Measurements from ENCODE around the gene FXN. TPM values are rescaled to one million over a fixed set of nuclear protein-coding genes. Genes with fewer than 3 reads are reported as not detected.

Gene FXN
- total and polyA plus RNA-seq, 4 donors = 5.0 to 18.1 (median 12.8) TPM

DNA sequence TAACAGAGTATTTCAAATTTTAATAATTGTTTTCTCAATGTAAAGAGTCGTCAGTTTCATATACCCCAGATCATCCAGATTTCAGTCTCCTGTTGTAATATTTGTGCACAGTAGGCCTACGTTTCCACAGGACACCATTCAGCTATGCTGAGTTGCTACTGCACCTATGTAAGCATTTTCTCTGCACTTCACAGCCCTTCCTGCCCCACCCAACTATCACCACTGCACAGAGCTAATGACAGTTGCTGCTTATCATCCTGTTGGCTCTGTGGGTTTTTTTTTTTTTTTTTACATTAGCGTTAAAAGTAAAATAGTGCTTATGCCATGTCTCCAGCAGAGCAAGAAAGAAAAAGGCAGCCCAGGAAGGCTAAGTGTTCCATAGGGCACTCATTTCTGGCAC lies 15.7 kb upstream of the FXN start:
- Histone ChIP-seq H3K4me1 (ENCODE audit: control insufficient read depth, insufficient read depth, low read length) (no peaks in the 10 kb centered on the region), H3K4me3 (ENCODE audit: low read depth, low read length) (no peak overlapping the region), H3K36me3 (ENCODE audit: control insufficient read depth, insufficient read depth, low read length) (no peaks in the 10 kb centered on the region), H3K27ac (ENCODE audit: low read depth, low read length) (no peak overlapping the region), H3K27me3 (ENCODE audit: control insufficient read depth, insufficient read depth, low read length) (no peaks in the 10 kb centered on the region), H3K9me3 (ENCODE audit: control insufficient read depth, insufficient read depth, low read length) (no peaks in the 10 kb centered on the region)
- 80% methylated on average over 1 of the region's 3 CpGs for WGBS (ENCODE audit: insufficient coverage)
- peak in 1 of 6 donors; percentile 36 for DNase-seq (ENCODE audit: low read depth in 4 of 6, low spot score in 6 of 6)

DNA sequence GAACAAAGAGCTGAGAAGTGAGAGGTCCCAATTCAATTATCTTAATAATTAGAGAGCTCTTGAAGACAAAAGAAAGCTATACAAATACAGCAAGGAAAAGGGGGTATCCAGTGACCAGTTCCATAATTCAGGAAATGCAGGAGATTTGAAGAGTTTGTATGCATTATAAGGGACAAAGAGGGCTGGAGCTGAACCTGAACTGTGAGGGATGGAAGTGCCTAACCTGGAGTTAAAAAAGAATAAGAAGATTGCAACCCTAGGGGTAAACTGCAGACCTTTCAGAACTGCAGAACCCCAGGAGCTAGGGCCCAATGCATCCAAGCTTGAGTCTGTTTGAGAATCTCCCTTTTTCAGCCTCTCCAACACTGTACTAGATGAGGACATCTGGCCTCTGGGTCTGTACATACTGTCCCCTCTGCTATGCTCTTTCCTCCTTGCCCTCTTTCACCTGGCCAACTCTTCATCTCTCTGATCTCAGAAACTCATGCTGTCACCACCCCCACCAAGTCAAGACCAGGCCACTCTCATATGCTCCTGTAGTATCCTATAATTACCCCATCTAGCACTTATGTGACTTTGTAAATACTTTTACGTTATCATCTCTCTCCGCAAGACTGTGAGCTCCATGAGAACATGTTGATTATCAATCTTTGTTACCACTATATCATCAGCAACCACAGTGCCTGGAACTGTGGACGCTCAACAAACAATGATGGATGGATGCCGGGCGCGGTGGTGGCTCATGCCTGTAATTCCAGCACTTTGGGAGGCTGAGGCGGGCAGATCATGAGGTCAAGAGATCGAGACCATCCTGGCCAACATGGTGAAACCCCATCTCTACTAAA lies 15.0 kb upstream of the FXN start:
- no peaks in the 10 kb centered on the region for H3K36me3 ChIP-seq (ENCODE audit: control insufficient read depth, insufficient read depth, low read length)
- H3K9me3 ChIP-seq (ENCODE audit: control insufficient read depth, insufficient read depth, low read length) = no peaks in the 10 kb centered on the region
- 100% methylated on average over 3 of the region's 8 CpGs for WGBS (ENCODE audit: insufficient coverage)
- no peaks in the 10 kb centered on the region for H3K27me3 ChIP-seq (ENCODE audit: control insufficient read depth, insufficient read depth, low read length)
- DNase-seq (ENCODE audit: low read depth in 4 of 6, low spot score in 6 of 6) = no peak
- no peak overlapping the region for H3K27ac ChIP-seq (ENCODE audit: low read depth, low read length)
- H3K4me3 ChIP-seq (ENCODE audit: low read depth, low read length) = no peak overlapping the region
- no peaks in the 10 kb centered on the region for H3K4me1 ChIP-seq (ENCODE audit: control insufficient read depth, insufficient read depth, low read length)

GRCh38 chr9:69023650-69024049 lies 11.9 kb upstream of the FXN start:
- no peaks in the 10 kb centered on the region for H3K4me1 ChIP-seq (ENCODE audit: control insufficient read depth, insufficient read depth, low read length)
- H3K9me3 ChIP-seq (ENCODE audit: control insufficient read depth, insufficient read depth, low read length) = no peaks in the 10 kb centered on the region
- H3K36me3 ChIP-seq (ENCODE audit: control insufficient read depth, insufficient read depth, low read length) = no peaks in the 10 kb centered on the region
- no peak overlapping the region for H3K27ac ChIP-seq (ENCODE audit: low read depth, low read length)
- no peak overlapping the region for H3K4me3 ChIP-seq (ENCODE audit: low read depth, low read length)
- no peaks in the 10 kb centered on the region for H3K27me3 ChIP-seq (ENCODE audit: control insufficient read depth, insufficient read depth, low read length)
- 82% methylated on average over 4 of the region's 7 CpGs for WGBS (ENCODE audit: insufficient coverage)
- DNase-seq (ENCODE audit: low read depth in 4 of 6, low spot score in 6 of 6) = no peak

- peak; percentile 28 to 89 (median 42) for DNase-seq (ENCODE audit: low read depth in 4 of 6, low spot score in 6 of 6)
- no peaks in the 10 kb centered on the region for H3K4me1 ChIP-seq (ENCODE audit: control insufficient read depth, insufficient read depth, low read length)
- WGBS (ENCODE audit: insufficient coverage) = no CpG with 5 or more reads among the region's 5 CpGs
- H3K36me3 ChIP-seq (ENCODE audit: control insufficient read depth, insufficient read depth, low read length) = no peaks in the 10 kb centered on the region
- no peak overlapping the region for H3K4me3 ChIP-seq (ENCODE audit: low read depth, low read length)
- H3K27me3 ChIP-seq (ENCODE audit: control insufficient read depth, insufficient read depth, low read length) = no peaks in the 10 kb centered on the region
- H3K27ac ChIP-seq (ENCODE audit: low read depth, low read length) = no peak overlapping the region
- H3K9me3 ChIP-seq (ENCODE audit: control insufficient read depth, insufficient read depth, low read length) = no peaks in the 10 kb centered on the region
These were observed 8.0 kb upstream of the FXN start for GRCh38 chr9:69027355-69028097.

- no peak overlapping the region for H3K4me3 ChIP-seq (ENCODE audit: low read depth, low read length)
- 92% methylated on average over 2 of the region's 2 CpGs for WGBS (ENCODE audit: insufficient coverage)
- no peak for DNase-seq (ENCODE audit: low read depth in 4 of 6, low spot score in 6 of 6)
- H3K4me1 ChIP-seq (ENCODE audit: control insufficient read depth, insufficient read depth, low read length) = no peaks in the 10 kb centered on the region
- no peaks in the 10 kb centered on the region for H3K36me3 ChIP-seq (ENCODE audit: control insufficient read depth, insufficient read depth, low read length)
- H3K27me3 ChIP-seq (ENCODE audit: control insufficient read depth, insufficient read depth, low read length) = no peaks in the 10 kb centered on the region
- H3K27ac ChIP-seq (ENCODE audit: low read depth, low read length) = no peak overlapping the region
- no peaks in the 10 kb centered on the region for H3K9me3 ChIP-seq (ENCODE audit: control insufficient read depth, insufficient read depth, low read length)
These were observed 6.8 kb upstream of the FXN start for GRCh38 chr9:69028754-69029153.

DNA sequence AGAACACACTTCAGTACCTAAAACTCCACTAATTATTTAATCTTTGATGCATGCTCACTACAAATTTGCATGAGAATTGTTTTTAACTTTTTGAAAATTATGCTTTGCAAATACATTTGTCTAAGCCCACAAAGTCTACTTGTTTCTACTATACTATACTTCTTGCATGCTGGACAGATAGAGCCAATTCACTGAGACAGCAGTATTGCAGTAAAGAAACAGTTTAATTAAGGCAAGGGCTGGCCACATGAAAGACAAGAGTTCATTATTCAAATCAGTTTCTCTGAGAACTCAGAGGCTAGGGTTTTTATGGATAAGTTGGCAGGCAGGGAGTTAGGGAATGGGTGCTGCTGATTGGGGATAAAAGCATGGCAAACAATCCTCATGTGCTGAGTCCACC lies 6.0 kb upstream of the FXN start:
- Histone ChIP-seq H3K27ac (ENCODE audit: low read depth, low read length) (no peak overlapping the region), H3K4me1 (ENCODE audit: control insufficient read depth, insufficient read depth, low read length) (no peaks in the 10 kb centered on the region), H3K9me3 (ENCODE audit: control insufficient read depth, insufficient read depth, low read length) (no peaks in the 10 kb centered on the region), H3K27me3 (ENCODE audit: control insufficient read depth, insufficient read depth, low read length) (no peaks in the 10 kb centered on the region), H3K4me3 (ENCODE audit: low read depth, low read length) (no peak overlapping the region), H3K36me3 (ENCODE audit: control insufficient read depth, insufficient read depth, low read length) (no peaks in the 10 kb centered on the region)
- DNase-seq (ENCODE audit: low read depth in 4 of 6, low spot score in 6 of 6) = no peak

DNA sequence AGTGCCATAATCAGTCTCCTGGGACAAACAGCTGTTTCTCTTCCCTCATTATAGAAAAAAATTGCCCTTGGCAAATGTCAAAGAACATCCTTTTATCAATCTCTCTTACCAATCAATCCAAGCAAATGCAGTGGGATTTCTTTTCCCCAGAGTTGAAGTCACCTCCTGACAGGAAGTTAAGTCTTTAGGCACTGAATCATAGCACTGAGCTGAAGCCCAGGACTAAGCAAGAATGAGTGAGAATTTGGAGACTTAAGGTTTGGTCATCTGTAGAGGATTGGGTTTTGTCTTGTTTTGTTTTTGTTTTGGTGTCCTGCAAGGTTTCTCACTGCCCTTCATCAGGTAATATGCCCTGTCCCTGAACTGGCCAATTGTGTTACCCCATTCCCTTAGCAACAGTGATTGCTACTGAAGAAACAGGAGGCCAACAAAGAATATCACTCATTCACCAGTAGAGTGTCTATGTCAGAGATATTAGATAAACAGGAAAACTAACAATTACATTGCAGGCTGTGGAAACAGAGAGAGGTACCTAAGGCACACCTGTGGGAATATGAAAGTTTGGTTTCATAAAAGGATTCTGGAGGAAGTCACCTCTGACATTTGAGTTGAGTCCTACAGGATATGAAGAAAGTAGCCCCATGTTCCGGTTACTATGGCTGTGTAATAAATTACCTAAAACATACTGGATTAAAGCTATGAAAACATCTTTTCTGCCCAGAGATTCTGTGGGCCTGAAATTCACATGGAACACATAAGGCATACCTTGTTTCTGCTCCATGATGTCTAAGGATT lies 4.5 kb upstream of the FXN start:
- H3K36me3 ChIP-seq (ENCODE audit: control insufficient read depth, insufficient read depth, low read length) = no peaks in the 10 kb centered on the region
- H3K4me1 ChIP-seq (ENCODE audit: control insufficient read depth, insufficient read depth, low read length) = peaks cover 4% of the 10 kb centered on the region
- H3K27me3 ChIP-seq (ENCODE audit: control insufficient read depth, insufficient read depth, low read length) = no peaks in the 10 kb centered on the region
- no peak overlapping the region for H3K27ac ChIP-seq (ENCODE audit: low read depth, low read length)
- no peak for DNase-seq (ENCODE audit: low read depth in 4 of 6, low spot score in 6 of 6)
- no CpG with 5 or more reads among the region's 1 CpG for WGBS (ENCODE audit: insufficient coverage)
- no peak overlapping the region for H3K4me3 ChIP-seq (ENCODE audit: low read depth, low read length)
- H3K9me3 ChIP-seq (ENCODE audit: control insufficient read depth, insufficient read depth, low read length) = no peaks in the 10 kb centered on the region

DNA sequence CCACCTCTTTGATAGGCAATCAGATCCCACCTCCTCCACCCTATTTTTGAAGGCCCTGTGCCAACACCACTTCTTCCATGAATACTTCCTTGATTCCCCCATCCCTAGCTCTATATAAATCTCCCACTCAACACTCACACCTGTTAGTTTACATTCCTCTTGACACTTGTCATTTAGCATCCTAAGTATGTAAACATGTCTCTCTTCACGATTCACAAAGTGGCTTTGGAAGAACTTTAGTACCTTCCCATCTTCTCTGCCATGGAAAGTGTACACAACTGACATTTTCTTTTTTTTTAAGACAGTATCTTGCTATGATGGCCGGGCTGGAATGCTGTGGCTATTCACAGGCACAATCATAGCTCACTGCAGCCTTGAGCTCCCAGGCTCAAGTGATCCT lies 1.5 kb upstream of the FXN start:
- H3K27ac ChIP-seq (ENCODE audit: low read depth, low read length) = no peak overlapping the region
- no peak for DNase-seq (ENCODE audit: low read depth in 4 of 6, low spot score in 6 of 6)
- no peaks in the 10 kb centered on the region for H3K36me3 ChIP-seq (ENCODE audit: control insufficient read depth, insufficient read depth, low read length)
- peaks cover 17% of the 10 kb centered on the region for H3K4me1 ChIP-seq (ENCODE audit: control insufficient read depth, insufficient read depth, low read length)
- 64% methylated on average over 2 of the region's 2 CpGs for WGBS (ENCODE audit: insufficient coverage)
- no peaks in the 10 kb centered on the region for H3K27me3 ChIP-seq (ENCODE audit: control insufficient read depth, insufficient read depth, low read length)
- no peaks in the 10 kb centered on the region for H3K9me3 ChIP-seq (ENCODE audit: control insufficient read depth, insufficient read depth, low read length)
- no peak overlapping the region for H3K4me3 ChIP-seq (ENCODE audit: low read depth, low read length)

DNA sequence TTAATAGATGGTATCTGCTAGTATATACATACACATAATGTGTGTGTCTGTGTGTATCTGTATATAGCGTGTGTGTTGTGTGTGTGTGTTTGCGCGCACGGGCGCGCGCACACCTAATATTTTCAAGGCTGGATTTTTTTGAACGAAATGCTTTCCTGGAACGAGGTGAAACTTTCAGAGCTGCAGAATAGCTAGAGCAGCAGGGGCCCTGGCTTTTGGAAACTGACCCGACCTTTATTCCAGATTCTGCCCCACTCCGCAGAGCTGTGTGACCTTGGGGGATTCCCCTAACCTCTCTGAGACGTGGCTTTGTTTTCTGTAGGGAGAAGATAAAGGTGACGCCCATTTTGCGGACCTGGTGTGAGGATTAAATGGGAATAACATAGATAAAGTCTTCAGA lies 757 bp downstream of the FXN start:
- Histone ChIP-seq H3K27me3 (ENCODE audit: control insufficient read depth, insufficient read depth, low read length) (no peaks in the 10 kb centered on the region), H3K9me3 (ENCODE audit: control insufficient read depth, insufficient read depth, low read length) (no peaks in the 10 kb centered on the region), H3K27ac (ENCODE audit: low read depth, low read length) (peak overlapping the region; percentile 53), H3K4me1 (ENCODE audit: control insufficient read depth, insufficient read depth, low read length) (peaks cover 17% of the 10 kb centered on the region), H3K36me3 (ENCODE audit: control insufficient read depth, insufficient read depth, low read length) (no peaks in the 10 kb centered on the region), H3K4me3 (ENCODE audit: low read depth, low read length) (peak overlapping the region; percentile 58)
- no peak for DNase-seq (ENCODE audit: low read depth in 4 of 6, low spot score in 6 of 6)
- WGBS (ENCODE audit: insufficient coverage) = 13% methylated on average over 9 of the region's 14 CpGs
